Activated CD8-positive, alpha-beta memory T cell treated with anti-CD3 and anti-CD28 coated beads for 36 hours (primary cell): ENCODE data around the gene TTN. TPM values are rescaled to one million over a fixed set of nuclear protein-coding genes. Genes with fewer than 3 reads are reported as not detected.

Source experiments
- CTCF ChIA-PET: fragments of 350-600 bp; sonication (Branson Sonifier 250); formaldehyde crosslinking; loops from one replicate; lab custom pipeline; 2021; ENCODE audit warnings: antibody characterized with exemption; lab: Charles Lee
- POLR2A ChIA-PET: fragments of 350-600 bp; sonication (Branson Sonifier 250); formaldehyde crosslinking; loops from one replicate; lab custom pipeline; 2021; ENCODE audit warnings: antibody characterized with exemption; lab: Charles Lee
- total RNA-seq, 2 experiments: library from RNA; stranded (reverse); gene quantifications; one replicate each; pipeline ENCODE4 v1.2.3, GENCODE V29; 2021

The TTN gene
- total RNA-seq, 2 experiments from 2014 or later = 0.38 to 0.61 TPM

DNA sequence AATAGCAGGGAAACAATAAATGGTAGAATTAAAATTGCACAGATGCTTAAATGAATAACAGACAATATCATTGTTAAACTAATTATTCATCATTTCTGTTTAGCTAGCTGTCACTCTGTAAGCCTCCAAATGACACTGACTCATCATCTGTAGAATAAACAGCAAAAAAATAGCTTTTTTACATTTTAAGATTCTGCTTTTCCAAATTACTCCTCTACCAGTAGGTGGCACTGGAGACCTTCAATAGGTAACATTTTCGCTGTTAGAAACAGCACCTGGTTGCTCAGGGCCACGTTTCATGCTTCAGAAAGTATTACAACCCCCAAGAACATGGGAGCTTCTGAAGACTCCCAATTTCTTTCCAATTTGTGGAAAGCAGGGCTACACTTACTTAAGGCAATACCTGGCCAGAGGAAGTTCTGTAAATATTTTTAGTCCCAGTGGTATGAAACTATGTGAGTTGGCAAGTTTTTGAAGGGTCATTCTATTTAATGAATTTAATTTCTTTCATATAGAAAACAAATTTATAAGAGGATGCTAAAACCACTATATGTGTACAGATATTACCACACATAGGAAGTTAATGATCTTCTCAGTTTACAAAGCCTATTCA, 45.4 kb downstream of the TTN start:
- ChIA-PET CTCF (interaction anchor here (0.6 to 1.2 kb wide), 3 partner anchors 149 to 539 kb away, joined by 3 to 8 read pairs (median 3); no protein-coding TSS in a partner anchor), POLR2A (no interaction called here)

DNA sequence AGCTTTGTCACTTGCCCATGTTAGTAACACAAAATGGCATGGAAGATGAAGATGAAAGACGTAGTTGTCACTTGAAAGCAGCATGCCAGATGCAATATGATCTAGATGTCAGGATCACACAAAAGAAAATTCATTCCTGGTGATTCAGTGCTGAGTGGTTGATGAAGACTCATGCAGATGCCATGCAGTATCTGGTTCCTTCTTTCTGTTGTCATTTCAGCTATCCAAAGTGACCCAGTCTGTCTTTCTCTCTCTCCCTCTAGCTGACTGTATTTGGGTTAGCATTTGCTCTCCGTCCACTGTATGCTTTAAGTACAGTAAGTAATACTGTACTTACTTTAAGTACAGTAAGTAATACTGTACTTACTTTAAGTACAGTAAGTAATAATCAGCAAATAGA, 50.4 kb downstream of the TTN start:
- POLR2A ChIA-PET = no interaction called here
- CTCF ChIA-PET = no interaction called here

DNA sequence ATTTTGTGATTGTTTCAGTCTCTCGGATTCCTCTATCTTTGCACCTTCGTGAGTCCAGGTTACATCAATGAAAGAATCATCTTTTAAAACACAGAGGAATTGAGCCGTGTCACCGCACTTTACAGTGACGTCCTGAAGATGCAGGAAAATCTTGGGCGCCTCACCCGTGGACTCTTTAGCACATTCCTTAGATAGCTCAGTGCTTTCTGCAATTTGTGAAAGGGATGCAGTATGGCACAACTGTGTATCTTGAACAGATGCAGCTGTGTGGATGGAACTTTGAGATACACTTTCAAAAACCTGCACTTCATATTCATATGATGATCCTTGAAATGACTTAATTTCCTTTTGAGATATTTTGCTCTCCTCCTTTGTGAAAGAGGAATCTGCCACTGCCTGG, 50.9 kb downstream of the TTN start:
- POLR2A ChIA-PET = no interaction called here
- CTCF ChIA-PET = no interaction called here

DNA sequence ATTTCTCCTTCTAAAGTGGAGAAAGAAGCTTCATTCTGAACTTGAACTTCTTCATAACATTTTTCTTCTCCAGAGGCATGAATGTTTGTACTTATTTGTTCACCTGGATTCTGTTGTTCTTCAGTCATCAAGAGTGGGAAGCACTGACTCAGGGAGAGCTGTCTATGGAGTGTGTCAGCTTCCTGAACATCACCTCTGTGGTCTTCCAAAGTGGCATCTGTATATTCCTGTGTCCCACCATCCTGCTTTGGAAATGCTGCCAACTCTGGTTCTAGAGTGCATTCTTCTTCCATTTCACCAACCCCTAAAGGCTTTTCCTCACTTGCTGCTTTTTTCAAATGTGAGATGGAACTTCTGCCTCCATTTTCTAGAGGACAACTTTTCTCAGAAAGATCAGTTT, 59.5 kb downstream of the TTN start:
- ChIA-PET POLR2A (no interaction called here), CTCF (no interaction called here)

DNA sequence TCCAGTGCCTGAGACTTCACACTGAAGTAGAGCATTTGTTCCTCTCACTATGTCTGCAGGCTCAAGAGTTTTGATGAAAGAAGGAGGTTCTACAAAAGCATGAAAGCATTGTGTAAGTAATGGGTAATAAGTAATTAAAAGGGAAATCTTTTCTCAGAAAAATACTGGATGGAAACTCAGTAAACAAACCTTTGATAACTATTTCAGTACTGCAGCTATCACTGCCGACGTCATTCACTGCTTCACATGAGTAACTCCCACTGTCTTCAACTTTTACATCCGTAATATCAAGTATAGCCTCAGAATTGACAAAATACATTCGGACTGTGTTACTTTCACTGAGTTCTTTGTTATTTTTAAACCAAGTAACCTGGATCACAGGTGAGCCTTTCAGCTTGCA, 72.7 kb downstream of the TTN start:
- ChIA-PET CTCF (no interaction called here), POLR2A (no interaction called here)

DNA sequence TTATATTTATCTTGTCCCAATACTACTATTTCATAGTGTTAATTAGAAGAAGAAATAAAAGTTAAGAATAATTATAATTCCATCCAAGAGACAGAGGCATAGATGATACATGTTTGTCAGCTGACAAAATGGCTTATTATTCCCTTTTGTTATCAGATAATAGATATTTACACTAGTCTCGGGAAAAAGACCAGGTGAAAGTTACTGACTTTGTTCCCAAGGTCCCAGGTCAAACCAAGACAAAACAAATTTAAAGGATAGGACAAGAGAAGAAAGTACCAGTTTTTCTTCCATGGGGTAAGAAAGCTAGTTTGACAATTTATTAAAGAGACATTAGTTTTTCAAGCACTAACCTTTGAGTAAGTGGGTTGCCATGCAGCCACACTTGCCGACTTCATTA, 73.2 kb downstream of the TTN start:
- CTCF ChIA-PET = no interaction called here
- POLR2A ChIA-PET = no interaction called here

DNA sequence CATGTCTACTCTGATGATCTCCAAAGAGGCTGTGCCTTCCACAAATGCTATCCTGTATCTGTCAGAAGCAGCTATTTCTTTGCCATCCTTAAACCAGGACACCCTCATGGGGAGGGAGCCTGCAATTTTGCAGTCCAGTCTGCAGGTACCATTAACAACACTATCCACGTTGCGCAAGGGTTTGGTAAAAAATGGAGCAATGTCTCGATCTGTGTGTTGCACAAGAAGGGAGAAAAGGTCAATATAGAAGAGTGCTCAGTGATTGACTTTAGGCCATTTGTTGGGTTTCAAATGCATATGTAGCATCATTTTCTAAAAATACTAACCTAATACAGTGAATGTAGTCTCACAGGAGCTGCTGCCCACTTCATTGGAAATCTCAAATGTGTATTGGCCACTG, 74.3 kb downstream of the TTN start:
- ChIA-PET POLR2A (no interaction called here), CTCF (interaction anchor here (0.5 kb wide), 1 partner anchor 423 kb away, joined by 3 read pairs; no protein-coding TSS in a partner anchor)

DNA sequence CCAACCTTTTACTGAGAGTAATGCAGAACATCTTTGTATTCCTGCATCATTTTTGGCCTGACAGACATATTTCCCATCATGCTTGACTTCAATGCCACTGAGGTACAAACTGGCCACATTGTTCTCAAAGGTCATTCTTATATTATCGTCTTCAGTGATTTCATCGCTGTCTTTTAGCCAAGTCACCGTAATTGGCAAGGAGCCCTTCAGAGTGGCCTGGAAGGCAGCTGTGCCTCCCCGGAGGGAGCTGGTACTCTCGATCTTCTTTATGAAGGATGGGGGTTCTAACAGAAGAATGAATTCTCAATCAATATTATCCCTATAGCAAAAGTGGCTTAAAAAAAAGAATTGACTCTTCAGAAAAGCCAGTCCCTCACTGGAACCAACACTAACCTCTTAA, 75.9 kb downstream of the TTN start:
- ChIA-PET CTCF (no interaction called here), POLR2A (no interaction called here)

DNA sequence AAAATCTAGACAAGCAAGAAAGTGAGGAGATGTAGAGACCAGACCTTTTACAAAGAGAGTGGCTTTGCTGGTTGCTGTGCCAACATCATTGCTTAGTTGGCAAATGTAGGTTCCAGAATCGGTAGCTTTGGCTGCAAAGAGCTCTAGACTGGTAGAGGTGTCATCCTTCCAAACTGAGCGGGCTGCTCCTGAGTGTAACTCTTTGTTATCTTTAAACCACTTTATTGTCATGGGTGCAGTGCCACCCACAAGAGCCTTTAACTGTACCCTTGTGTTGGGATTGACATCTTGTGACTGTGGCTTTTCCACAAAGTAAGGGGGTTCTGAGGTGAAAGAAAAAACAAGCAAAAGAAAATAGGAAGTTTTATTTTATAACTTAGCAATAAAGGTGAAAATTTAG, 77.2 kb downstream of the TTN start:
- CTCF ChIA-PET = interaction anchor here (0.7 kb wide), 1 partner anchor 104 kb away, joined by 3 read pairs; no protein-coding TSS in a partner anchor

DNA sequence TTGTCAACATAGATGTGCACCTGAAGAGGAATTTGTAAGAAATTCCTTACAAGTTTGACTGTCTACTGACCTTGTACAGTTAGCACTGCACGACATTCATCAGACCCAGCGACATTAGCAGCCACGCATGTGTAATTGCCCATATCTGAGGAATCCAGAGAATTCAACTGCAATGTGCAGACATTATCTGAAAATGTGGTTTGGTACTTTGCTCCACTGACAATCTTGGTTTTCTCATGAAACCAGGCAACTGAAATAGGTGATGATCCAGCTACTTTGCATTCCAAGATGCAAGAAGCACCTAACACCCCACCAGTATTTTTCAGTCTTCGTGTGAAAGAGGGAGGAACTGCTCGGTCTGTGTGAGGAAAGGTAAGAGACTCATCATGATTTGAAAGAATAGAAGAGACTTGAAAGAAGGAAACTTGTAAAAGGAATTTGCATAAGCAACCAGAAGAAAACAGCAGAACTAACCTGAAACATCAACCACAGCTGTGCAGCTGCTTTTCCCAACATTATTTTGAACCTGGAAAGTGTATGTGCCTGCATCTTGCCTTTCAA, 83.4 kb downstream of the TTN start:
- ChIA-PET CTCF (no interaction called here), POLR2A (no interaction called here)

More for the DNA sequence above, 77.2 kb downstream of the TTN start:
- POLR2A ChIA-PET = no interaction called here

DNA sequence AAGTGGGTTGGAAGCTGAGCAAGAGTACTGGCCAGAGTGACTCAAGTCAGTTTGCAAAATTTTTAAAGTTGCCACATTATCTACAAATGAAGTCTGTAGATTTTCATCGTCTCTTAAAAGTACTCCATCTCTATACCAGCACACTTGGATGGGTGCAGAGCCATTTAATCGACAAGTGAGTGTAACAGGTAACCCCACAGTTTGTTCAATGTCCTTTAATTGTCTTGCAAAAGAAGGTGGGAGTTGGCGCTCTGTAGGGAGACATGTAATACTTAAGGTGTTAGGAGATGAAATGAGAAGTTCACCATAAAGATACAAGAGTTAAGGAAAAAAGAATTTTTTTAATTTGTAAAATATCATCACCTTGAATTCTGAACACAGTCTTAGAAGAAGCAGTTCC, 84.9 kb downstream of the TTN start:
- ChIA-PET POLR2A (no interaction called here), CTCF (no interaction called here)

DNA sequence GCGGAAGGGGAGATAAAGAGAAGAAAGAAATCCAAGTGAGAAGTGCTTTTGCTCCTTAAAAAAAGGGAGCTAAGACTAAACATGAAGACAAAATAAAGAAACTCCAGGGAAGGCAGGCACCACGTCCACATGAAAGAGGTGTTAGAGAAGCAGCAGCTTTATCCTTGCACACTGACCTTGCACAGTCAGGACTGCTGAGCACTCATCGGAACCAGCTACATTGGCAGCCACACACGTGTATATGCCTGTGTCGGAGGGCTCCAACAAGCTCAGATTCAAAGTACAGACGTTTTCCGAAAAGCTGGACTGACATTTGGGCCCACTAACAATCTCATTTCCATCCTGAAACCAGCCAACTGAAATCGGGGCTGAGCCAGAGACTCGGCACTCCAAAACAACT, 88.2 kb downstream of the TTN start:
- POLR2A ChIA-PET = no interaction called here
- CTCF ChIA-PET = interaction anchor here (1.1 kb wide), 1 partner anchor 18 kb away, joined by 3 read pairs; no protein-coding TSS in a partner anchor

DNA sequence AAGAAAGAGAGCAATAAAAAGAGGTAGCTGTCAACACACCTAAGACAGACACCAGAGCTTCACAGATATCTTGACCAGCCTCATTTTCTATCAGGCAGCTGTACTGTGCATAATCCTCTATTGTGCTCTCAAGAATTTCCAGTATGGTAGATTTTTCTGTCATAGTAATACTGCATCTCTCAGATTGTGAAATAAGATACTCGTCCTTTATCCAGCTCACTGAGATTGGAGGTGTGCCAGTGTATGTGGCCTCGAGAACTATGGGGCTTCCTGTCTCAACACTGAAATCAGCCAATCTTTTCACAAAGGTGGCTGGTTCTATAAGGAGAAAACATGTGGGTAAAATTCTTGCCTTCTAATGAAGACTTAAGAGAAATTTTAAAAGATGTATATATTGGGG, 88.9 kb downstream of the TTN start:
- CTCF ChIA-PET = interaction anchor here (1.1 kb wide), 1 partner anchor 19 kb away, joined by 3 read pairs; no protein-coding TSS in a partner anchor
- POLR2A ChIA-PET = no interaction called here

DNA sequence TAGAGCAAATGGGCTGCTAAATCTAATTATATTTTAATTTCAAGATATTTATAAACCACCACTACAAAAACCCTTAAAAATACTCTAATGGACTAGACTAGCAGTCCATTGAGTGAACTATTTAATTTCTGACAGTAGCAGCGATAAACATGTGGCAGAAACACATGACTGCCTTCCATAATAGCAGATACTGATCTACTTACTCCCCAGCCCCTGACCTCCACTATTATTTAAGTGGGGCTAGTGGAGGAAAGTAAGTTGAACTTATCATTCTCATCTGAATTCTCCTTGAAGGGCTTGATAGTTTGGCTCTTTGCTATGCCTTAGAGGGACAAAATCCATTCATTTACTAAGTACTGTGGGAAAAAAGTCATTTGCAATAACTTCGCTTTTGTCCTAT, 90.8 kb downstream of the TTN start:
- POLR2A ChIA-PET = no interaction called here
- CTCF ChIA-PET = no interaction called here

DNA sequence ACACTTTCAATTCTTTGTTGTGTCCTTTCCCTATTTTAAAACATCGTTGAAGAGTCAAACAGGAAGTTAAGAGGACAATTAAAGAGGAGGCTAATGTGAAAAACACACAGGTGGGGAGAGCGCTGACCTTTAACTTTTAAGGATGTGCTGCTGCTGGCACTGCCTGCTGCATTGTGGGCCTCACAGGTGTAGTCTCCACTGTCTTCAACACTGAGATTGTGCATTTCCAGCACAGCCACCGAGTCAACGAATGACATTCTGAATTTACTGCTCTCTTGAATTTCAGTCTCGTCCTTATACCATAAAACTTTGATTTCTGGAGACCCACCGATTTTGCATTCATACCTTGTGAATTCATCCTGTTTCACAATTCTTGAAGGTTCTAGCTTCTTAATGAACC, 91.9 kb downstream of the TTN start:
- POLR2A ChIA-PET = no interaction called here
- CTCF ChIA-PET = no interaction called here

DNA sequence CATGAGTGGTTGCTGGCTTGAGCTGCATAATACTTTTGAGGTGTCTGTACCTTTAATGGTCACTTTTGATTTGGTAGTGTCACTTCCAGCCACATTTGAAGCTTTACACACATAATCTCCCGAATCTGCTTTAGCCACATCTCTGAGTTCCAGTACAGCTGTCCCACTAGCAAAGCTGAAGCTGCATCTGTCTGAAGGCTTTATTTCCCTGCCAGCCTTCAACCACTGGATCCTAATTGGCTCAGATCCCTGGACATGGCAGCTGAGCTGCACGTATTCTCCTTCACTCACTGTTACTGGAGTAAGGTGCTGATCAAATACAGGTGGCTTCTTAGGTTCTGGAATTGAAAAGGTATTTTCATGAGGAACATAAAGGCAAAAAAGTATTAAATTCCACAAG, 99.7 kb downstream of the TTN start:
- CTCF ChIA-PET = no interaction called here

DNA sequence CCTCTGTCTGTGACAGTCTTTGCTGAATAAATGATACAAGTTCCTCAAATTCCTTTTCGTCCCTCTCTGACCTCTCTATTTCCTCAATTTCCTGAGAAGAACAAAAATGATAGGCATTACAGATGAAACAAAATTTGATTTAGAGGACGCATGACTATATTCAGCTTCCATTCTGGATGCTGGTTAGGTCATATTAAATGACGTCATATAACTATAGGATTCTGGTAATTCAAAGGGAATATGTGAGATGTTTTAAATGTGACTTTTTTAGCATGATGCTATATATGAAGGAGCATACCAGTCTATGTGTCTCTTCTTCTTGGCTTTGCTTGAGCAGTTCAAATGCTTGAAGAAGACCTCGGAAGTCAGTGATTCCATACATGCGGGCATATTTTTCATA, 102.3 kb downstream of the TTN start:
- POLR2A ChIA-PET = no interaction called here
- CTCF ChIA-PET = no interaction called here

More for the DNA sequence above, 99.7 kb downstream of the TTN start:
- POLR2A ChIA-PET = no interaction called here

DNA sequence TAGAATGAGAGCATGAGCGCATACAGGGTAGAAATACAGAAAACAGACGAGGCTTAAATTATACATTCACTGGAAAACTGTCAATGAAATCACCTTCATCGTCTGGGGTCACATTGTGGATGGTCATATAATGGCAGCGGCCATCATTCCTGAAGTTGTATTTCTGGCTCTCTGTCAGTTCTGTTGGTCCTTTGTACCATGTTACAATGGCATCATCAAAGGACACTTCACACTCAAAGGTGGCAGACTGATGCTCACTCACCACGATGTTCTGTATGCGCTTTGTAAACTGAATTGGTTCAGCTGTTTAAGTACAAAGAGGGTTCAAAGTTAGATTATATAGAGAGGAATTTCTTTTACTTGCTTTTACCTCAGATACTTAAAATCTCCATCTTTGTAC, 104.9 kb downstream of the TTN start:
- POLR2A ChIA-PET = no interaction called here
- CTCF ChIA-PET = no interaction called here

DNA sequence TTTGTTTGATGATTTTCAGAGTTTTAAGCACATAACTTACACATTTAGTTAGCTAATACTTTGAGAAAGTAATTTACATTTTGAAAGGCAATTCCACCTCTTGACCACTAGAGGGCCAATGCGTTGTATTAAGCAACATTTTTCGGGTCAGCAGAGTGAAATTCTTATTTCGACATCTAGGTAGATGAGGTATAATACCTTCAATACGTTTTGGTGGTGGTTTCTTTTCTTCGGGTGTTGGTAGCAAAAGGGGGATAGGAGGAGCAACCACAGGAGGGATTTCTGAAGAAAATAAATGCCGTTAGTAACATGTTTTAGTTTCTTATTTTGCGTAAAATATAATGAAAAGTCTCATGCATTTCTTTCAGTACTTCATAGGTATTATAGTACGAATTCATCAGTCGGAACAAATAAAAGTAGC, 106.3 kb downstream of the TTN start:
- POLR2A ChIA-PET = no interaction called here

DNA sequence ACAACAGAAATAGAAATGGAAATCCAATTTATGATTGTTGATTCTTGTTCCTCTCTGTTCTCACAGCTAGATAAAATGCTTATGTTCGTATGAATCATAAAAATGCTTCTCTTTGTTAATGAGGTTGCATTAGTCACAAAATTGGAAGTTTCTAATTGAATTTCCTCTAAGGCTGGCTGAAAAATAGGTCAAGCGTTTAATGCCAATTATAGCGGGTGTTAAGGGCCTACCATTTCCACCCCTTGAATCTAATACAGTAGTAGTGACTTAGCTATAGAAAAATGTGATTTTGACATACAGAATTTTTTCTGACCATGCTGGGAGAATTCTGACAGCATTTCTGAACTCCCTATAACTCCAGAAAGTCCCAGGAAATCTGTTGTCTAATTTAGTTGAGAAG, 107.1 kb downstream of the TTN start:
- ChIA-PET CTCF (interaction anchor here (0.6 to 0.8 kb wide), 2 partner anchors 9 to 24 kb away, joined by 4 read pairs; no protein-coding TSS in a partner anchor), POLR2A (no interaction called here)

More for the DNA sequence above, 106.3 kb downstream of the TTN start:
- CTCF ChIA-PET = interaction anchor here (0.6 to 0.8 kb wide), 2 partner anchors 10 to 25 kb away, joined by 4 read pairs; no protein-coding TSS in a partner anchor

DNA sequence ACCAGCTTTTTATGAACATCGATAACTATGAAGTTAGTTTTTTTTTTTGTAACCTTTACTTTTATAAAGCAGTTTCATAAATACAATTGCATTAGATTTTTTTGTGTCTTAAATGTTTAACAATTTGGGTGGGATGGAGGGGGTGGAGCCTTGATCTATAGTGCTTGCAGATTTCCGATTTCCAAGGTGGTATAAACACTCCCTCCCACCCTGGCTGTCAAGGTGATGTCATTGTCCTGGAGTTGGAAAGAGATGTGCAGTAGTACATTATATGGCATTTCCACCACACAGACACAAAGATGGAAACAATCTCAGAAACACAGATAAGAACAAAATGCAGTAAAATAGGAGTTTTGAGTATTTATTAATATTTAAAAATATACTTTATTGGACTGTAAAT, 114.4 kb downstream of the TTN start:
- ChIA-PET CTCF (no interaction called here), POLR2A (no interaction called here)
